ENCODE results near the gene CHST3. TPM values are rescaled to one million over a fixed set of nuclear protein-coding genes. Genes with fewer than 3 reads are reported as not detected.

The CHST3 gene
- total and polyA plus RNA-seq, 8 donors = 10.3 to 20.1 (median 11.6) TPM

- H3K27me3 ChIP-seq = no peaks in the 10 kb centered on the region
- no peak overlapping the region for H3K4me3 ChIP-seq
- no peak overlapping the region for H3K27ac ChIP-seq
- ATAC-seq = no peak
- no peaks in the 10 kb centered on the region for H3K4me1 ChIP-seq
- no peak for TF ChIP-seq CTCF (IDR thresholded peaks at IDR 0.05)
- intact Hi-C loops (cut with DNase I) = no loop called here
- no peaks in the 10 kb centered on the region for H3K36me3 ChIP-seq
- peaks cover 0 to 16% of the 10 kb centered on the region in 2 donors for H3K9me3 ChIP-seq
- DNase-seq = no peak
These were observed 43.5 kb upstream of the CHST3 start for GRCh38 chr10:71920540-71921323.

GRCh38 chr10:71921324-71922027 is 42.7 kb upstream of the CHST3 start:
- H3K27ac ChIP-seq = no peak overlapping the region
- intact Hi-C loops (cut with DNase I) = no loop called here
- ATAC-seq = peak; percentile 47

GRCh38 chr10:71923138-71923692 is 41.0 kb upstream of the CHST3 start:
- TF ChIP-seq CTCF (IDR thresholded peaks at IDR 0.05) = no peak
- DNase-seq (no peak), ATAC-seq (no peak)
- Histone ChIP-seq H3K36me3 (no peaks in the 10 kb centered on the region), H3K9me3 (no peaks in the 10 kb centered on the region), H3K4me3 (no peak overlapping the region), H3K27me3 (no peaks in the 10 kb centered on the region), H3K27ac (no peak overlapping the region), H3K4me1 (no peaks in the 10 kb centered on the region)
- intact Hi-C loops (cut with DNase I) = no loop called here

More at GRCh38 chr10:71921324-71922027, 42.7 kb upstream of the CHST3 start:
- Histone ChIP-seq H3K4me1 (no peaks in the 10 kb centered on the region), H3K27me3 (no peaks in the 10 kb centered on the region), H3K9me3 (peaks cover 0 to 13% of the 10 kb centered on the region in 2 donors), H3K4me3 (no peak overlapping the region), H3K36me3 (no peaks in the 10 kb centered on the region)
- TF ChIP-seq CTCF (IDR thresholded peaks at IDR 0.05) = no peak
- DNase-seq = peak in 3 of 4 donors; percentile 41 to 82 (median 45)

- H3K36me3 ChIP-seq = no peaks in the 10 kb centered on the region
- no peak for DNase-seq
These were observed 39.4 kb upstream of the CHST3 start for GRCh38 chr10:71924771-71925170.

More at GRCh38 chr10:71924771-71925170, 39.4 kb upstream of the CHST3 start:
- H3K27me3 ChIP-seq = no peaks in the 10 kb centered on the region
- no peaks in the 10 kb centered on the region for H3K9me3 ChIP-seq
- H3K4me1 ChIP-seq = no peaks in the 10 kb centered on the region
- no peak overlapping the region for H3K4me3 ChIP-seq
- no peak for TF ChIP-seq CTCF (IDR thresholded peaks at IDR 0.05)
- no peak for ATAC-seq
- intact Hi-C loops (cut with DNase I) = no loop called here
- no peak overlapping the region for H3K27ac ChIP-seq

Data from left lung (tissue), 10 donors.